ENCODE data around the gene RAD51B.

Gene RAD51B

DNA sequence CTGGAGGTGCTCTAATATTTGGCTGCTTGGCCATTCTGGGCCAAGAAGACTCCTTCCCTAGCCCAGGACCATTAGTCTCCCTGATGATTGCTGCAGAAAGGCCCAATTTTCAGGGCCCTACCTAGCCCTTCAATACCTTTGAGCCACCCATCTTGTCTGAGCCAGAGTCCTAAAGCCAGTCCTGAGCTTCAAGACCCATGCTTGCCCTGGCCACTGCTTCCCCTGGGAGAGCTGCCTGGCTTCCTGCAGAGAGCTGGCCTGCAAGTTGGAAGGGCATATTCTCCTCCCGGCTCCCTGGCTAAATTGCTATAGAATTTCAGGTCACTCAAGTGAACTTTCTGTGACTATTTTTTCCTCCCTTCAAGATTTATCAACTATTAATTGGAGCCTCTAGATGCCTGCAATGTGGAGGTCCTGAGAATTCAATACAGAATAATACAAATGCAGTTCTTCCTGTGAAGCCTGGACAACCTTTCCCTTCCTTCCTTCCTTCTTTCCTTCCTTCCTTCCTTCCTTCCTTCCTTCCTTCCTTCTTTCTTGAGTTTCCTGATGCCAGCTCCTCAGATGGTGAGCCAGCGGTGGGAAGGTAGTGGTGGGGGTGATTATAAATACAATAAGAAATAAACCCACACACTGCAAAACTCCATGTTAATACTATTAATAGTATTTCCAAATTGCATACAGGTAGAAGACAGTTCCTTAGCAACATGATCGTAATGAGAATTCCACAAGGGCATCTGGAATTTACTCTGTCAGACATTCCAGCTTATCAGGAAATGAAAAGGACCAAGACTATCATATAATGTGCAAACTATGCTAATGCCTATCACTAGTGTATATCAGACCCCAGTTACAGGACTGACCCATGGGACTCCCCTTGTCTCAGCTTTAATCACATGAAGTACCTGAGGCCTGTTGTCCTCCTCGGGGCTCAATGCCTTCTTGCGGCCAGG is 865.2 kb downstream of the RAD51B start:
- in situ Hi-C loops (cut with HindIII; ENCODE audit: low sequenced_read_pairs): no loop called here
- DNase-seq (ENCODE audit: low read depth, low spot score): no peak
- H3K4me3 ChIP-seq (ENCODE audit: low read depth, low read length): no peak overlapping the region
- no peak for TF ChIP-seq CTCF (IDR thresholded peaks at IDR 0.05; ENCODE audit: low read depth, low read length)

DNA sequence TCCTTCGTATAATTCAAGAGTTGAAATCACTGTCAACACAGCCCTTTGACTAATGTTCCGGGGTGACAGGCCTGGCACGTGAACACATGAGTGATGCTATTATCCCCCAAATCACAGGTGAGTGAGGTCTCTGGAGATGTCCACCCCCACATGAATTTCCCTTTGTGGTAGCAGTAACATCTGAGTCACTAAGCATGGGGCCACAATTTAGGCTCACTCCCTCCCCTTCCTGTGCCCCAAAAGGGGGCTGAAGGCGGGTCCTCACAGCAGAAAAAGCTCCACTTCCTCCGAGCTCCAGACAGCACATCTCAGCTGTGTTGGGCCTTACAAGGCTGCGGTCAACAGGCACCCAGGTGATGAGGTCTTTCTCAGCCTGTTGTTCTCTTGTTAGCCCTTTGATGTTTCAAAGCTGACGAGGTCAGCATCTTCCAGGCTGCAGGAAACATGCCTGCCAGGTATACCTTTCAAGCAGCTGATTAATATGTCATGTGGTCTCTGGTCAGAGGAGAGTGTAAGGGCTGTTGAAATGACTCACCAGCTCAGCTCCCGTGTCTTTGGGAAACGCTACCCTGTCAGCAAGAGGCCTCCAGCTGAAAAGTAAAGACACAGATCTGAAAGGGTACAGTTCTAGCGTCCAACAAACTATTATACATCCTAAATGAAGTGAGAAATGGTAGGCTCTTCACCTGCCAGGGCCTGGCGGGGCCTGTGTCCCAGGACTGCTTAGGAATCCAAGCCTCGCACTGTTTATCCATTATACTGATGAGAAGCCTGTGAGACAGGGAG is 866.0 kb downstream of the RAD51B start:
- H3K4me3 ChIP-seq (ENCODE audit: low read depth, low read length): no peak overlapping the region
- no peak for TF ChIP-seq CTCF (IDR thresholded peaks at IDR 0.05; ENCODE audit: low read depth, low read length)
- in situ Hi-C loops (cut with HindIII; ENCODE audit: low sequenced_read_pairs): no loop called here

DNA sequence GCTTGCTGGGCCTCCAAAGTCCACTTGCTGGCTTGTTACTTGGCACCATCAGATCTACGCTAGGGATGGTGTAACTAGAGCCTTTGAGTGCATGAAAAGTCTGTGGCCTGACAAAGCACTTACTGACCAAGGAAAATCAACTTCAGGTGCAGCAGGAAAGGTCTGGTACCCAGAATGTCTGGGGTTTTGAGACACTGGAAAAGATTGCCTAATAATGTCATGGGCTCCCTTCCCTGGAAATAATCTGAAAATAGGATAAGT is 866.6 kb downstream of the RAD51B start:
- in situ Hi-C loops (cut with HindIII; ENCODE audit: low sequenced_read_pairs): no loop called here
- no peak for DNase-seq (ENCODE audit: low read depth, low spot score)
- TF ChIP-seq CTCF (IDR thresholded peaks at IDR 0.05; ENCODE audit: low read depth, low read length): no peak
- H3K4me3 ChIP-seq (ENCODE audit: low read depth, low read length): no peak overlapping the region

More for the DNA sequence above, 866.0 kb downstream of the RAD51B start:
- DNase-seq (ENCODE audit: low read depth, low spot score): peak; percentile 84

GRCh38 chr14:68686724-68687123 is 867.1 kb downstream of the RAD51B start:
- TF ChIP-seq CTCF (IDR thresholded peaks at IDR 0.05; ENCODE audit: low read depth, low read length): no peak
- in situ Hi-C loops (cut with HindIII; ENCODE audit: low sequenced_read_pairs): no loop called here
- no peak for DNase-seq (ENCODE audit: low read depth, low spot score)
- no peak overlapping the region for H3K4me3 ChIP-seq (ENCODE audit: low read depth, low read length)

DNA sequence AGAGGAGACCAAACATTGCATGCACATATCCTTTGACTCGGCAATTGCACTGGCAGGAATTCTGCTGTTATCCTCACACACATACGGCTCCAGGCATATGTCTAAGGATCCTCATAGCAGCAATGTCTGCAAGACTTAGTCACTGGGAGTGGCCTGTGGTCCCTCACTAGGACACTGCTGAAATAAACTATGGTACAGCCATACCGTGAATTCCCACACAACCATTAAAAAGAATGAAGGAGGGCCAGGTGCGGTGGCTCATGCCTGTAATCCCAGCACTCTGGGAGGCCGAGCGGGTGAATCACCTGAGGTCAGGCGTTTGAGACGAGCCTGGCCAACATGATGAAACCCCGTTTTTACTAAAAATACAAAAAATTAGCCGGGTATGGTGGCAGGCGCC is 868.2 kb downstream of the RAD51B start:
- in situ Hi-C loops (cut with HindIII; ENCODE audit: low sequenced_read_pairs): no loop called here
- H3K4me3 ChIP-seq (ENCODE audit: low read depth, low read length): no peak overlapping the region
- DNase-seq (ENCODE audit: low read depth, low spot score): peak; percentile 93
- no peak for TF ChIP-seq CTCF (IDR thresholded peaks at IDR 0.05; ENCODE audit: low read depth, low read length)

- TF ChIP-seq CTCF (IDR thresholded peaks at IDR 0.05; ENCODE audit: low read depth, low read length): peak; percentile 27
- DNase-seq (ENCODE audit: low read depth, low spot score): peak; percentile 70
- in situ Hi-C loops (cut with HindIII; ENCODE audit: low sequenced_read_pairs): no loop called here
- no peak overlapping the region for H3K4me3 ChIP-seq (ENCODE audit: low read depth, low read length)
These were observed 869.3 kb downstream of the RAD51B start for GRCh38 chr14:68688872-68689371.
